Lower leg skin (tissue), 3 donors: ENCODE data around the gene CXXC5.

Experiments
- CTCF ChIP-seq, 3 donors: fragments of 450-650 bp; IDR thresholded peaks; one replicate each; pipeline ENCODE4 v1.5.1; 2016; ENCODE audit warnings: antibody characterized with exemption in 3 of 3, mild to moderate bottlenecking in 3 of 3, moderate library complexity in 2 of 3
- POLR2A ChIP-seq, 2 donors: fragments of 450-650 bp; IDR thresholded peaks; one replicate each; pipeline ENCODE4 v1.6.1; 2016 to 2017; ENCODE audit warnings: antibody characterized with exemption in 2 of 2, mild to moderate bottlenecking in 1 of 2, moderate library complexity in 1 of 2

DNA sequence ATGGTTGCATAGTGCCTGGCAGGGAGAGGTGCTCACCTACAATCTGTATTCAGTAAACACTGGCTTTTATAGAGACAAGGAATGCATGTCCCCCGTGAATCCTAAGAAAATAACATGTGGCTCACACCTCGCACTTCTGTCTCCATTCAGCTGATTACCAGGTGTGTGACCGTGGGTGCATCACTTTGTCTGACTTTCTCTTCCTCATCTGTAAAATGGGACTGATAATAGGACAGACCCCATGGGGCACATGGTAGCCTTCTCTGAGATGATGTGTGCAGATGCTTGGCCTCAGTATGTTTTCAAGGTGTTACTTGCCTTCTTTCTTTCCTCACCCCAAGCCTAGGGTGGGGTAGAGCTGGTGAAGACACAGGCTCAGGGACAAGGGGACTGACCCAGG, 6.3 kb downstream of the CXXC5 start:
- TF ChIP-seq CTCF (IDR thresholded peaks at IDR 0.05) (no peak), POLR2A (IDR thresholded peaks at IDR 0.05) (no peak)
